ENCODE data around the gene RBSN.

Gene RBSN

DNA sequence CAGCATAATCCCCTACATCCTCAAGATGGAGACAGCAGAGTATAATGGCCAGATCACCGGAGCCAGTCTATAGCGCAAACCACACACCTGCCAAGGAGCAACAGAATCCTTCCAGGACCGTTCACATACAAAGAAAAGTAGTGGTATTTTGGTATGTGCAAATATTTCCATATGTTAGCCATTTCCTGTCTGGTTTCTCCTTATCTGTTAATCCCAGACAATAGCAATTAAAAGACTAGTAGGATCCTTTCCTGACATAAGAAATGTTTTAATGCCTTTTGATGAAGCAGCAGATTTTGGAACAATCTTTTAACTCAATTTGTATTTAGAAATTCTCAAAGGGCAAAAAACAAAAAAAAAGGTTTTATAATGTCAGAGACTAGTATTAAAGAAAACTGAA lies 56.0 kb downstream of the RBSN start:
- TF ChIP-seq, protein P1, sequence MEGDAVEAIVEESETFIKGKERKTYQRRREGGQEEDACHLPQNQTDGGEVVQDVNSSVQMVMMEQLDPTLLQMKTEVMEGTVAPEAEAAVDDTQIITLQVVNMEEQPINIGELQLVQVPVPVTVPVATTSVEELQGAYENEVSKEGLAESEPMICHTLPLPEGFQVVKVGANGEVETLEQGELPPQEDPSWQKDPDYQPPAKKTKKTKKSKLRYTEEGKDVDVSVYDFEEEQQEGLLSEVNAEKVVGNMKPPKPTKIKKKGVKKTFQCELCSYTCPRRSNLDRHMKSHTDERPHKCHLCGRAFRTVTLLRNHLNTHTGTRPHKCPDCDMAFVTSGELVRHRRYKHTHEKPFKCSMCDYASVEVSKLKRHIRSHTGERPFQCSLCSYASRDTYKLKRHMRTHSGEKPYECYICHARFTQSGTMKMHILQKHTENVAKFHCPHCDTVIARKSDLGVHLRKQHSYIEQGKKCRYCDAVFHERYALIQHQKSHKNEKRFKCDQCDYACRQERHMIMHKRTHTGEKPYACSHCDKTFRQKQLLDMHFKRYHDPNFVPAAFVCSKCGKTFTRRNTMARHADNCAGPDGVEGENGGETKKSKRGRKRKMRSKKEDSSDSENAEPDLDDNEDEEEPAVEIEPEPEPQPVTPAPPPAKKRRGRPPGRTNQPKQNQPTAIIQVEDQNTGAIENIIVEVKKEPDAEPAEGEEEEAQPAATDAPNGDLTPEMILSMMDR (IDR thresholded peaks at IDR 0.05): no peak
- intact Hi-C loops (cut with DNase I; ENCODE audit: low total_unique reads): no loop called here
- no peak for DNase-seq
- Histone ChIP-seq H3K36me3 (peaks cover 59 to 99% (median 88%) of the 10 kb centered on the region in 3 donors), H3K9me3 (no peaks in the 10 kb centered on the region), H3K4me1 (no peaks in the 10 kb centered on the region), H3K27ac (no peak overlapping the region), H3K4me3 (no peak overlapping the region), H3K27me3 (no peaks in the 10 kb centered on the region)

DNA sequence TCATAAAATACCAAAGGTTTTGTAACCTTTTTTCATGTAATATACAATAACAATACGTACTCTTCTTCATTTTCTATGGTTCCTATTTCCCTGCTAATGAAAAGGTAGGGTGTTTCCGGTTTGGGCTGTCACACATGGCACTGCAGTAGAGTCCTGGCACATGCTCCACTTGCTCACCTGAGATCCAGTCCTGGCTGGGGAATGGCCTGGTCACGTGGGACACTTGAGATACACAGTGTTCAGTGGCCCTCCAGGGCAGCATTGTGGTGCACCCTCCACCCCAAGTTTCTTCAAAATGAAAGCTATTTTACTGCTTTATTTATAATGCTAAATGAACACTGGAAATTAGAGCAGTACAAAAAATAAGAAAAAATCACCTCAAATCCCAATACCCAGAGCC lies 57.0 kb downstream of the RBSN start:
- no peak overlapping the region for H3K4me3 ChIP-seq
- intact Hi-C loops (cut with DNase I; ENCODE audit: low total_unique reads): no loop called here

DNA sequence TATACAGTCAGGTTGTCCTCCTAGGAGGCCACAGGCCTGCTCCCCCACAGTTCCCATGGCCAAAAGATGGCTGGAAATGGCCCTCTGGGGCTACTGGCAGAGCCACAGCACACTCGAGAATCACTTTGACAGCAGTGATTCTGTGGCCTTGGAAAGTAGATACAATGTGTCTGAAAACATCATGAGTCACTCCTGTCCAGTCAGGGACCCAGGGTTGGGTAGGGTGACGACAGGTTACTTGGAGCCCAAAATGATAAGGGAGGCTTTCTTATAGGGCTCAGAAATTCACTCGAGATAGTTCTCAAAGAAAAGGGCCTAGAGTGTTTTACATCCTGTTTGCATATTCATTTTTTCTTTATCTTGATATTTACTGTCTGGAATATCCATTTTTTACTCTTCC lies 58.1 kb downstream of the RBSN start:
- peaks cover 56 to 98% (median 87%) of the 10 kb centered on the region in 3 donors for H3K36me3 ChIP-seq
- no peaks in the 10 kb centered on the region for H3K4me1 ChIP-seq
- H3K27ac ChIP-seq: no peak overlapping the region
- H3K9me3 ChIP-seq: no peaks in the 10 kb centered on the region
- H3K27me3 ChIP-seq: no peaks in the 10 kb centered on the region
- no peak for DNase-seq
- TF ChIP-seq, protein P1 (IDR thresholded peaks at IDR 0.05): no peak
- H3K4me3 ChIP-seq: no peak overlapping the region
- intact Hi-C loops (cut with DNase I; ENCODE audit: low total_unique reads): no loop called here

More for the DNA sequence above, 57.0 kb downstream of the RBSN start:
- H3K27ac ChIP-seq: no peak overlapping the region
- H3K27me3 ChIP-seq: no peaks in the 10 kb centered on the region
- no peak for DNase-seq
- H3K4me1 ChIP-seq: no peaks in the 10 kb centered on the region
- H3K36me3 ChIP-seq: peaks cover 62 to 98% (median 87%) of the 10 kb centered on the region in 3 donors
- TF ChIP-seq, protein P1 (IDR thresholded peaks at IDR 0.05): no peak
- no peaks in the 10 kb centered on the region for H3K9me3 ChIP-seq

DNA sequence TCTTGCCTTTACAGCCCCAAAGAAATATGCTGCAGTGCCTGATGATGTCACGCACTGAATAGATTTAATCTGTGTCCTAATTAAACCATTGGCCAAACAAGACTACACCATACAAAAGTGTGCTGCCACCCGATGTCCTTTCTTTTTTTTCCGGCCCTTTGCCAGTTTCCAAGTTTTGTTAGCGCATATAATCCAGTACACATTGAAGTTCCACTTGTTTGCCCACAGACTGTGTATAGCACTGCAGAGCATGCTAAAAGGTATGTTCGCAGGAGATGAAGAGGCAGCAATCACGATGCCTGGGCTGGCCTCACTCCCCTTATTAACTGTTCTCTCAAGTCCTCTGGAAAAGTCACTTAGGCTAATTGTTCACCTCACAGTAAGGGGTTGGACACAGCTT lies 60.6 kb downstream of the RBSN start:
- Histone ChIP-seq H3K36me3 (peaks cover 65 to 98% (median 85%) of the 10 kb centered on the region in 3 donors), H3K4me1 (no peaks in the 10 kb centered on the region), H3K27me3 (no peaks in the 10 kb centered on the region), H3K27ac (no peak overlapping the region), H3K4me3 (no peak overlapping the region), H3K9me3 (no peaks in the 10 kb centered on the region)
- no peak for DNase-seq
- TF ChIP-seq, protein P1 (IDR thresholded peaks at IDR 0.05): no peak
- intact Hi-C loops (cut with DNase I; ENCODE audit: low total_unique reads): no loop called here

DNA sequence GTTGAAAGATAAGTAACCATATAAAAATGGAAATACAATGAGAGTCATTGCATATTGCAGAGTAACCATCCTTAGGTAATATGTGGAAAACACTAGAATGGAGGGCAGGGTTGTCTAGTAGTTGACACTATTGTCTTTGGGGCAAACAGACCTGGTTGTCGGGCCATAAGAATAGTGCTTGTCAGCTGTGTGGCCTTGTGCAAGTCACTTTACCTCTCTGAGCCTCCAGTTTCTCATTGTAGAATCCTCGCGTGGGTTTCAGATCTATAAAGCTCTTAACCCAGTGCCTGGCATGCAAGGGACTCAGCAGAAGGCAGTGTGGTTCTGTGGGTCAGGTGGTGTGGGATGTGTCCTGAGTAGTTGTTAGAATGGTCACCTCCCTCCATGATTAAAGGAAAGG lies 65.8 kb downstream of the RBSN start:
- H3K27me3 ChIP-seq: no peaks in the 10 kb centered on the region
- DNase-seq: no peak
- no peak overlapping the region for H3K27ac ChIP-seq
- no peaks in the 10 kb centered on the region for H3K9me3 ChIP-seq
- TF ChIP-seq, protein P1 (IDR thresholded peaks at IDR 0.05): no peak
- no peak overlapping the region for H3K4me3 ChIP-seq
- no peaks in the 10 kb centered on the region for H3K4me1 ChIP-seq
- peaks cover 90 to 97% (median 90%) of the 10 kb centered on the region in 3 donors for H3K36me3 ChIP-seq
- intact Hi-C loops (cut with DNase I; ENCODE audit: low total_unique reads): no loop called here

DNA sequence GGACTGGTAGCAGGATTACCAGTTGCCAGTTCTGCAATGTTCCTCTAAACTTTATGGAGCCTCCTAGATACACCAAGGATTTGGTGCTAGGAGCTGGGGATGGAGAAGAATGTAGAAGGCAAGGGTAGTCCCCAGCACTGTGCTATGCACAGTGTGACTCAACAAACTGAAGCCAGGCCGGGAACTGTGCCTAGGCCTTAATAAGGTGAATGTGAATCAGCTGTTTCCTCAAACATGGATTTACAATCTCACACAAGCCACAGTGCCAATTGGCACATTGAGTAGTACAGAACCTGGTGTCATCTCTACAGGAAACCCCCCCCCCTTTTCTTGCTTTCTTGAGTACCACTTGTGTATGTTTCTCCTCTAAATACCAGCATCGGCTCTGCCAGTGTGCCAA lies 66.3 kb downstream of the RBSN start:
- intact Hi-C loops (cut with DNase I; ENCODE audit: low total_unique reads): no loop called here
- no peaks in the 10 kb centered on the region for H3K4me1 ChIP-seq
- DNase-seq: no peak
- no peak overlapping the region for H3K4me3 ChIP-seq
- H3K27me3 ChIP-seq: no peaks in the 10 kb centered on the region
- TF ChIP-seq, protein P1 (IDR thresholded peaks at IDR 0.05): no peak
- no peaks in the 10 kb centered on the region for H3K9me3 ChIP-seq
- peaks cover 90 to 97% (median 90%) of the 10 kb centered on the region in 3 donors for H3K36me3 ChIP-seq
- no peak overlapping the region for H3K27ac ChIP-seq
